Right atrium auricular region (tissue), 2 donors: ENCODE results near the gene ECSIT. TPM values are rescaled to one million over a fixed set of nuclear protein-coding genes. Genes with fewer than 3 reads are reported as not detected.
A peak's percentile ranks its signal among the peaks of the same experiment; 100 is the strongest.

ENCODE experiments used
- DNase-seq: peaks from one replicate; pipeline ENCODE4 v3.0.0-alpha.2; 2019; ENCODE audit warnings: low spot score
- H3K27ac ChIP-seq, 2 donors: fragments of 200-600 bp; sonication (generic); 1 replicate in 1 of 2; 2 replicates in 1 of 2; pipeline ENCODE4 v1.5.1; 2016 to 2019
- H3K27me3 ChIP-seq, 2 donors: fragments of 200-600 bp; sonication (generic); one replicate each; pipeline versions ENCODE4 v1.5.1 to v1.6.0; 2017 to 2019
- H3K36me3 ChIP-seq: fragments of 200-600 bp; sonication (generic); one replicate; pipeline ENCODE4 v1.5.1; 2016
- H3K4me1 ChIP-seq, 2 donors: fragments of 200-600 bp; sonication (generic); one replicate each; pipeline versions ENCODE4 v1.5.1 to v1.6.0; 2017 to 2019
- H3K4me3 ChIP-seq, 2 donors: fragments of 200-600 bp; sonication (generic); 1 replicate in 1 of 2; 2 replicates in 1 of 2; pipeline ENCODE4 v1.5.1; 2017 to 2019; ENCODE audit warnings: mild to moderate bottlenecking in 1 of 2, moderate library complexity in 1 of 2
- H3K9me3 ChIP-seq, 2 donors: fragments of 200-600 bp; sonication (generic); one replicate each; pipeline ENCODE4 v1.5.1; 2019
- CTCF ChIP-seq, 2 donors: fragments of 200-600 bp; sonication (generic); IDR thresholded peaks; one replicate each; pipeline ENCODE4 v1.5.1; 2019; ENCODE audit warnings: antibody characterized with exemption in 2 of 2
- total RNA-seq, 2 donors: library from RNA; depleted of rRNA; stranded (reverse); fragments of >200 nt; gene quantifications; one replicate each; pipeline ENCODE4 v1.1.0, GENCODE V29; 2016

The ECSIT gene
- total RNA-seq, 2 donors from 2014 or later: 83.6 to 126 TPM

- DNase-seq: peak; percentile 98
- H3K4me1 ChIP-seq: peaks cover 0 to 38% of the 10 kb centered on the region in 2 donors
- TF ChIP-seq CTCF (IDR thresholded peaks at IDR 0.05): no peak
- H3K4me3 ChIP-seq: peak within 1 kb of the TSS; percentile 80 to 96
- no peaks in the 10 kb centered on the region for H3K27me3 ChIP-seq
- H3K27ac ChIP-seq: peak within 1 kb of the TSS; percentile 78 to 82
- H3K9me3 ChIP-seq: no peaks in the 10 kb centered on the region
- H3K36me3 ChIP-seq: peaks cover 7% of the 10 kb centered on the region
Measured at GRCh38 chr19:11558881-11559828, 30.2 kb upstream of the ECSIT start, which contains the start of gene ELOF1. Gene ELOF1, minus strand, starts transcription at chr19:11559230. Its CDS starts 4,883 bp downstream, at chr19:11554347.

GRCh38 chr19:11556634-11557420, 27.9 kb upstream of the ECSIT start:
- peaks cover 27% of the 10 kb centered on the region for H3K36me3 ChIP-seq
- no peak overlapping the region for H3K4me3 ChIP-seq
- no peaks in the 10 kb centered on the region for H3K9me3 ChIP-seq
- TF ChIP-seq CTCF (IDR thresholded peaks at IDR 0.05): no peak
- no peak overlapping the region for H3K27ac ChIP-seq
- peaks cover 0 to 38% of the 10 kb centered on the region in 2 donors for H3K4me1 ChIP-seq
- DNase-seq: no peak
- H3K27me3 ChIP-seq: no peaks in the 10 kb centered on the region

- peak overlapping the region in 1 of 2 donors; percentile 23 for H3K27ac ChIP-seq
- peaks cover 0 to 33% of the 10 kb centered on the region in 2 donors for H3K4me1 ChIP-seq
- peaks cover 29% of the 10 kb centered on the region for H3K36me3 ChIP-seq
- no peak for DNase-seq
- no peak overlapping the region for H3K4me3 ChIP-seq
- H3K9me3 ChIP-seq: no peaks in the 10 kb centered on the region
- no peaks in the 10 kb centered on the region for H3K27me3 ChIP-seq
- TF ChIP-seq CTCF (IDR thresholded peaks at IDR 0.05): no peak
Measured at GRCh38 chr19:11555246-11555645, 26.3 kb upstream of the ECSIT start.

- Histone ChIP-seq H3K4me3 (no peak overlapping the region), H3K36me3 (peaks cover 40% of the 10 kb centered on the region), H3K27me3 (no peaks in the 10 kb centered on the region), H3K9me3 (no peaks in the 10 kb centered on the region), H3K4me1 (peaks cover 0 to 24% of the 10 kb centered on the region in 2 donors), H3K27ac (no peak overlapping the region)
- no peak for DNase-seq
- TF ChIP-seq CTCF (IDR thresholded peaks at IDR 0.05): no peak
Measured at GRCh38 chr19:11554160-11554559, 25.2 kb upstream of the ECSIT start.

GRCh38 chr19:11552666-11553372, 23.9 kb upstream of the ECSIT start:
- no peak for TF ChIP-seq CTCF (IDR thresholded peaks at IDR 0.05)
- Histone ChIP-seq H3K4me1 (peaks cover 0 to 16% of the 10 kb centered on the region in 2 donors), H3K9me3 (no peaks in the 10 kb centered on the region), H3K36me3 (peaks cover 53% of the 10 kb centered on the region), H3K4me3 (no peak overlapping the region), H3K27me3 (no peaks in the 10 kb centered on the region), H3K27ac (no peak overlapping the region)
- DNase-seq: no peak
